A549 (cell line): ENCODE measurements around the gene HMCN1.

Experiments
- BHLHE40 ChIP-seq: IDR thresholded peaks from 2 replicates; pipeline ENCODE4 v1.6.1; 2012; ENCODE audit warnings: low read depth, low read length, inconsistent platforms
- CHD4 ChIP-seq: fragments of 200-600 bp; sonication (generic); IDR thresholded peaks from 2 replicates; pipeline ENCODE4 v1.6.1; 2016; ENCODE audit warnings: antibody characterized with exemption, mild to moderate bottlenecking, borderline replicate concordance
- ESRRA ChIP-seq: fragments of 150-350 bp; IDR thresholded peaks from 2 replicates; pipeline ENCODE4 v1.6.1; 2014; ENCODE audit warnings: mild to moderate bottlenecking, low read length, borderline replicate concordance
- HDAC2 ChIP-seq: fragments of 200-600 bp; sonication (generic); IDR thresholded peaks from 2 replicates; pipeline ENCODE4 v1.6.1; 2016
- PHF8 ChIP-seq: fragments of 200-600 bp; sonication (generic); IDR thresholded peaks from 2 replicates; pipeline ENCODE4 v1.6.1; 2016; ENCODE audit warnings: low read depth, mild to moderate bottlenecking, antibody characterized with exemption, moderate library complexity, borderline replicate concordance
- POLR2A ChIP-seq: IDR thresholded peaks from 2 replicates; pipeline ENCODE4 v1.6.1; 2012; ENCODE audit warnings: mild to moderate bottlenecking, low read length
- SMC3 ChIP-seq: fragments of >200 bp; sonication (Bioruptor Twin); formaldehyde crosslinking; IDR thresholded peaks from 3 replicates; pipeline ENCODE4 v1.6.1; 2018; ENCODE audit warnings: inconsistent platforms
- TF ChIP-seq, protein P1 (sequence below): fragments of >200 bp; sonication (Bioruptor Twin); formaldehyde crosslinking; IDR thresholded peaks from 3 replicates; pipeline ENCODE4 v1.5.1; 2016
- TF ChIP-seq, protein P2 (sequence below): fragments of 150-350 bp; IDR thresholded peaks from 2 replicates; pipeline ENCODE4 v1.6.1; 2014; ENCODE audit warnings: low read depth, mild to moderate bottlenecking, low read length

DNA sequence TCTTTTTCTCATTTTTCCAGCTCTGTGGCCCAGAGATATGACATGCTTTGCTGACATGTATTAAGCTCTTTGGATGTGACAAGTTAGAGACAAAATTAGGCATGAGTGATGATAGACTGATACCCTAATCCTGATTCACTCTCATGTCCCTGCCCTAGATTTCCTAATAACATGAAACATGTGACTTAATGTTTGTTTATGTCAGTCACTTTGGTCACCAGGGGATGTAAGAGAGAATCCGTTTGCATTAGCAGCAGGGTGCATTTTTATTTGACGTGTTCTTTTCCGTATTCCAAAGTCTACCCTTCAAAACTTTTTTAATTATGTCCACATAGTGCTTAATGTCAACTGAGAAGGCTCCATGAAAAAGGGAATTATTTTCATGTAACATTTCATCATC lies 192.4 kb downstream of the HMCN1 start:
- TF ChIP-seq, protein P1, sequence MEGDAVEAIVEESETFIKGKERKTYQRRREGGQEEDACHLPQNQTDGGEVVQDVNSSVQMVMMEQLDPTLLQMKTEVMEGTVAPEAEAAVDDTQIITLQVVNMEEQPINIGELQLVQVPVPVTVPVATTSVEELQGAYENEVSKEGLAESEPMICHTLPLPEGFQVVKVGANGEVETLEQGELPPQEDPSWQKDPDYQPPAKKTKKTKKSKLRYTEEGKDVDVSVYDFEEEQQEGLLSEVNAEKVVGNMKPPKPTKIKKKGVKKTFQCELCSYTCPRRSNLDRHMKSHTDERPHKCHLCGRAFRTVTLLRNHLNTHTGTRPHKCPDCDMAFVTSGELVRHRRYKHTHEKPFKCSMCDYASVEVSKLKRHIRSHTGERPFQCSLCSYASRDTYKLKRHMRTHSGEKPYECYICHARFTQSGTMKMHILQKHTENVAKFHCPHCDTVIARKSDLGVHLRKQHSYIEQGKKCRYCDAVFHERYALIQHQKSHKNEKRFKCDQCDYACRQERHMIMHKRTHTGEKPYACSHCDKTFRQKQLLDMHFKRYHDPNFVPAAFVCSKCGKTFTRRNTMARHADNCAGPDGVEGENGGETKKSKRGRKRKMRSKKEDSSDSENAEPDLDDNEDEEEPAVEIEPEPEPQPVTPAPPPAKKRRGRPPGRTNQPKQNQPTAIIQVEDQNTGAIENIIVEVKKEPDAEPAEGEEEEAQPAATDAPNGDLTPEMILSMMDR, result no peak
- TF ChIP-seq POLR2A (no peak), ESRRA (no peak), PHF8 (no peak), HDAC2 (no peak), SMC3 (no peak), BHLHE40 (no peak), CHD4 (no peak)
- TF ChIP-seq, protein P2, sequence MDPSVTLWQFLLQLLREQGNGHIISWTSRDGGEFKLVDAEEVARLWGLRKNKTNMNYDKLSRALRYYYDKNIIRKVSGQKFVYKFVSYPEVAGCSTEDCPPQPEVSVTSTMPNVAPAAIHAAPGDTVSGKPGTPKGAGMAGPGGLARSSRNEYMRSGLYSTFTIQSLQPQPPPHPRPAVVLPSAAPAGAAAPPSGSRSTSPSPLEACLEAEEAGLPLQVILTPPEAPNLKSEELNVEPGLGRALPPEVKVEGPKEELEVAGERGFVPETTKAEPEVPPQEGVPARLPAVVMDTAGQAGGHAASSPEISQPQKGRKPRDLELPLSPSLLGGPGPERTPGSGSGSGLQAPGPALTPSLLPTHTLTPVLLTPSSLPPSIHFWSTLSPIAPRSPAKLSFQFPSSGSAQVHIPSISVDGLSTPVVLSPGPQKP, result no peak
